NCI-H460 (cell line): ENCODE measurements around the gene RSKR. TPM values are rescaled to one million over a fixed set of nuclear protein-coding genes. Genes with fewer than 3 reads are reported as not detected.
"Not testable (repeated sequence)": the region's sequence is repeated elsewhere in the genome, so short reads cannot be mapped to it uniquely, and the experiment has no call there.

Experiments
- DNase-seq: peaks from one replicate; pipeline ENCODE4 v3.0.0-alpha.2; 2016; ENCODE audit warnings: low read depth; ENCODE audit errors: extremely low read depth
- polyA plus RNA-seq: library from polyadenylated mRNA; depleted of rRNA; stranded (reverse); fragments of >200 nt; gene quantifications from 2 replicates; pipeline ENCODE4 v1.2.3, GENCODE V29; 2014; cell fraction: nucleus; rRNA removed
- total RNA-seq: library from RNA; depleted of rRNA; stranded (reverse); fragments of >200 nt; shearing (Covaris generic); gene quantifications from 2 replicates; pipeline ENCODE4 v1.2.3, GENCODE V29; 2014; rRNA removed

Gene RSKR
- total RNA-seq = 13.1 and 19.9 TPM in 2 replicates
- polyA plus RNA-seq = 37.1 and 62.0 TPM in 2 replicates

- DNase-seq = peak; percentile 19
Measured at GRCh38 chr17:28613931-28614381, at the start of gene RSKR. Gene RSKR (minus strand): TSS chr17:28614185. CDS start chr17:28614161, 24 bp downstream.

GRCh38 chr17:28663723-28664122, 49.7 kb upstream of the RSKR start:
- no peak for DNase-seq

GRCh38 chr17:28662527-28662829, 48.5 kb upstream of the RSKR start:
- no peak for DNase-seq

- DNase-seq = peak; percentile 78
Measured at GRCh38 chr17:28661635-28662526, 47.9 kb upstream of the RSKR start, which contains the start of the genes SDF2 and SUPT6H. Gene SDF2 (minus strand): TSS chr17:28661906. CDS start chr17:28661876, 30 bp downstream. Gene SUPT6H (plus strand): TSS chr17:28662205. CDS start chr17:28673402, 11,197 bp downstream.

- DNase-seq = not testable (repeated sequence)
Measured at GRCh38 chr17:28659497-28659881, 45.5 kb upstream of the RSKR start.

- not testable (repeated sequence) for DNase-seq
Measured at GRCh38 chr17:28658766-28659496, 44.9 kb upstream of the RSKR start.

GRCh38 chr17:28658342-28658741, 44.4 kb upstream of the RSKR start:
- not testable (repeated sequence) for DNase-seq

GRCh38 chr17:28657756-28658155, 43.8 kb upstream of the RSKR start:
- no peak for DNase-seq

- DNase-seq = no peak
Measured at GRCh38 chr17:28655160-28655559, 41.2 kb upstream of the RSKR start.

- no peak for DNase-seq
Measured at GRCh38 chr17:28648698-28649097, 34.7 kb upstream of the RSKR start.

GRCh38 chr17:28646039-28646754, 32.2 kb upstream of the RSKR start:
- peak; percentile 84 for DNase-seq

GRCh38 chr17:28645576-28645939, 31.6 kb upstream of the RSKR start:
- no peak for DNase-seq

GRCh38 chr17:28644787-28645575, 31.0 kb upstream of the RSKR start, which contains the start of gene BLTP2:
Gene BLTP2 (minus strand): TSS chr17:28645158. CDS start chr17:28645056, 102 bp downstream.
- DNase-seq = peak; percentile 95

- peak; percentile 29 for DNase-seq
Measured at GRCh38 chr17:28643983-28644786, 30.2 kb upstream of the RSKR start.

GRCh38 chr17:28641579-28641978, 27.6 kb upstream of the RSKR start:
- no peak for DNase-seq

- DNase-seq = no peak
Measured at GRCh38 chr17:28635506-28635905, 21.5 kb upstream of the RSKR start.

GRCh38 chr17:28634206-28634865, 20.4 kb upstream of the RSKR start:
- DNase-seq = no peak

GRCh38 chr17:28626818-28627217, 12.8 kb upstream of the RSKR start:
- DNase-seq = no peak

- DNase-seq = no peak
Measured at GRCh38 chr17:28624148-28624547, 10.2 kb upstream of the RSKR start.
